Spleen (tissue), 11 donors: ENCODE results near the gene IRF2BP2. TPM values are rescaled to one million over a fixed set of nuclear protein-coding genes. Genes with fewer than 3 reads are reported as not detected.

ENCODE experiments used
- DNase-seq: peaks from one replicate; pipeline ENCODE4 v3.0.0-alpha.2; 2020
- H3K27ac ChIP-seq, 8 donors: fragments of 200-600 bp; sonication (generic) in 7 of 8; 1 replicate in 4 of 8; 2 replicates in 4 of 8; pipeline versions ENCODE4 v1.5.0 to v1.8.0; 2016 to 2021; ENCODE audit warnings: inconsistent platforms in 4 of 8, mild to moderate bottlenecking in 4 of 8, moderate library complexity in 1 of 8
- H3K27me3 ChIP-seq, 7 donors: fragments of 200-600 bp; sonication (generic) in 6 of 7; replicated peaks in 1 of 7; 1 replicate in 4 of 7; 2 replicates in 3 of 7; pipeline versions ENCODE4 v1.5.0 to v1.8.0; 2016 to 2021; ENCODE audit warnings: inconsistent platforms in 3 of 7, mild to moderate bottlenecking in 1 of 7
- H3K36me3 ChIP-seq, 6 donors: fragments of 200-600 bp; sonication (generic) in 5 of 6; 1 replicate in 4 of 6; 2 replicates in 2 of 6; pipeline versions ENCODE4 v1.5.0 to v1.8.0; 2016 to 2021; ENCODE audit warnings: inconsistent platforms in 2 of 6
- H3K4me1 ChIP-seq, 6 donors: fragments of 200-600 bp; sonication (generic) in 5 of 6; 1 replicate in 3 of 6; 2 replicates in 3 of 6; pipeline versions ENCODE4 v1.5.0 to v1.8.0; 2016 to 2021; ENCODE audit warnings: inconsistent platforms in 3 of 6
- H3K4me3 ChIP-seq, 8 donors: fragments of 200-600 bp; sonication (generic) in 7 of 8; 1 replicate in 4 of 8; 2 replicates in 4 of 8; pipeline versions ENCODE4 v1.5.0 to v1.8.0; 2016 to 2021; ENCODE audit warnings: inconsistent platforms in 4 of 8, mild to moderate bottlenecking in 4 of 8, moderate library complexity in 2 of 8
- H3K9me3 ChIP-seq, 8 donors: fragments of 200-600 bp; sonication (generic) in 7 of 8; 1 replicate in 4 of 8; 2 replicates in 4 of 8; pipeline versions ENCODE4 v1.5.0 to v1.8.0; 2016 to 2021; ENCODE audit warnings: inconsistent platforms in 4 of 8
- CTCF ChIP-seq, 11 experiments: fragments of 200-600 bp in 7 of 11; fragments of 450-650 bp in 4 of 11; sonication (generic) in 4 of 11; IDR thresholded peaks in 8 of 11; conservative IDR thresholded peaks in 3 of 11; 1 replicate in 7 of 11; 2 replicates in 4 of 11; pipeline versions ENCODE4 v1.4.0 to v1.8.0; 2016 to 2021; ENCODE audit warnings: antibody characterized with exemption in 11 of 11, inconsistent platforms in 4 of 11, mild to moderate bottlenecking in 1 of 11
- POLR2A ChIP-seq, 3 donors: fragments of 450-650 bp; IDR thresholded peaks; one replicate each; pipeline ENCODE4 v1.5.1; 2017; ENCODE audit warnings: antibody characterized with exemption in 3 of 3, mild to moderate bottlenecking in 1 of 3
- POLR2AphosphoS5 ChIP-seq, 3 donors: sonication (generic); formaldehyde crosslinking; IDR thresholded peaks; one replicate each; pipeline ENCODE4 v1.5.1; 2017; ENCODE audit warnings: antibody characterized with exemption in 3 of 3
- WGBS, 5 donors: extraction: QIAGEN DNeasy Blood & Tissue Kit in 3 of 5; methylation state at CpG; one replicate each; pipeline versions ENCODE4 v1.1.5 to v1.1.7; 2013 to 2018; 5-methylcytosine and 5-hydroxymethylcytosine counted together
- intact Hi-C: fragments of 100-400 bp; cut with DNase I; formaldehyde crosslinking; loops from one replicate; pipeline ENCODE4 v1.15.0; 2023; ENCODE audit warnings: low total_unique reads
- polyA plus RNA-seq, 3 donors: library from polyadenylated mRNA; stranded (reverse); fragments of 200-250 nt; gene quantifications; one replicate each; pipeline ENCODE4 v1.2.1, GENCODE V29; 2013
- total RNA-seq, 7 donors: library from RNA; depleted of rRNA in 3 of 7; stranded (reverse); fragments of >200 nt in 3 of 7; fragmentation: NEBNext Ultra II Directional in 4 of 7; extraction: Animal tissue kit (Norgen Biotek cat#: 25700) in 4 of 7; gene quantifications; one replicate each; pipeline versions ENCODE4 v1.1.0 to v1.2.1, GENCODE V29; 2016 to 2021
- donor health status: healthy with polysubstance abuse.
- donor health status: DM: no; HTN: no; CAD: no; lungs with moderate emphysema.
- donor health status: DM: no; HTN: no; CAD: no.
- donor health status: Bipolar disorder and iron deficiency.
- donor health status: healthy.
- donor health status: DM: no; HTN: no; CAD: no.
- donor health status: DM: yes; HTN: yes; CAD: no.

Gene IRF2BP2
- total and polyA plus RNA-seq, 10 donors, result 39.1 to 109 (median 60.3) TPM

- H3K4me3 ChIP-seq, result no peak overlapping the region
- no peaks in the 10 kb centered on the region for H3K27me3 ChIP-seq
- H3K9me3 ChIP-seq, result no peaks in the 10 kb centered on the region
- no peak for DNase-seq
- TF ChIP-seq CTCF (IDR thresholded peaks at IDR 0.05 in 8 of 11, conservative IDR thresholded peaks at IDR 0.05 in 3 of 11), result no peak
- no peak for TF ChIP-seq POLR2AphosphoS5 (IDR thresholded peaks at IDR 0.05)
- no peak for TF ChIP-seq POLR2A (IDR thresholded peaks at IDR 0.05)
- intact Hi-C loops, result no loop called here
- H3K27ac ChIP-seq, result no peak overlapping the region
- no peaks in the 10 kb centered on the region for H3K36me3 ChIP-seq
- H3K4me1 ChIP-seq, result peaks cover 0 to 48% (median 8%) of the 10 kb centered on the region in 6 donors
- WGBS, 5 donors, result 89 to 99% (median 98%) methylated on average over 3 of the region's 3 CpGs
Measured at GRCh38 chr1:234621127-234621468, 11.1 kb upstream of the IRF2BP2 start.

GRCh38 chr1:234620272-234621126, 10.5 kb upstream of the IRF2BP2 start:
- Histone ChIP-seq H3K27ac (peak overlapping the region in 4 of 8 donors; percentile 24 to 62 (median 33)), H3K27me3 (no peaks in the 10 kb centered on the region), H3K4me3 (no peak overlapping the region), H3K9me3 (no peaks in the 10 kb centered on the region), H3K4me1 (peaks cover 0 to 49% (median 8%) of the 10 kb centered on the region in 6 donors), H3K36me3 (no peaks in the 10 kb centered on the region)
- DNase-seq, result no peak
- TF ChIP-seq POLR2A (IDR thresholded peaks at IDR 0.05) (no peak), CTCF (IDR thresholded peaks at IDR 0.05 in 8 of 11, conservative IDR thresholded peaks at IDR 0.05 in 3 of 11) (no peak)
- WGBS, 5 donors, result 80 to 88% (median 84%) methylated on average over 6 of the region's 6 CpGs
- intact Hi-C loops, result no loop called here

- TF ChIP-seq CTCF (IDR thresholded peaks at IDR 0.05 in 8 of 11, conservative IDR thresholded peaks at IDR 0.05 in 3 of 11) (no peak), POLR2AphosphoS5 (IDR thresholded peaks at IDR 0.05) (no peak), POLR2A (IDR thresholded peaks at IDR 0.05) (no peak)
Measured at GRCh38 chr1:234619794-234620247, 9.8 kb upstream of the IRF2BP2 start.

GRCh38 chr1:234619071-234619480, 9.1 kb upstream of the IRF2BP2 start:
- peaks cover 0 to 46% (median 6%) of the 10 kb centered on the region in 6 donors for H3K4me1 ChIP-seq
- intact Hi-C loops, result no loop called here

More at GRCh38 chr1:234619794-234620247, 9.8 kb upstream of the IRF2BP2 start:
- no peak for DNase-seq
- H3K4me3 ChIP-seq, result no peak overlapping the region
- intact Hi-C loops, result no loop called here
- peak overlapping the region in 4 of 8 donors; percentile 24 to 62 (median 33) for H3K27ac ChIP-seq
- no peaks in the 10 kb centered on the region for H3K9me3 ChIP-seq
- WGBS, 5 donors, result 31 to 55% (median 40%) methylated on average over 6 of the region's 6 CpGs
- no peaks in the 10 kb centered on the region for H3K27me3 ChIP-seq
- H3K36me3 ChIP-seq, result no peaks in the 10 kb centered on the region
- peaks cover 0 to 48% (median 7%) of the 10 kb centered on the region in 6 donors for H3K4me1 ChIP-seq

More at GRCh38 chr1:234619071-234619480, 9.1 kb upstream of the IRF2BP2 start:
- Histone ChIP-seq H3K27me3 (no peaks in the 10 kb centered on the region), H3K27ac (peak overlapping the region in 4 of 8 donors; percentile 25 to 63 (median 40)), H3K4me3 (no peak overlapping the region), H3K36me3 (no peaks in the 10 kb centered on the region), H3K9me3 (no peaks in the 10 kb centered on the region)
- DNase-seq, result no peak
- TF ChIP-seq CTCF (IDR thresholded peaks at IDR 0.05 in 8 of 11, conservative IDR thresholded peaks at IDR 0.05 in 3 of 11) (no peak), POLR2A (IDR thresholded peaks at IDR 0.05) (no peak), POLR2AphosphoS5 (IDR thresholded peaks at IDR 0.05) (no peak)
- WGBS, 5 donors, result 59 to 78% (median 69%) methylated on average over 3 of the region's 3 CpGs
